Breast epithelium (tissue), 4 donors: ENCODE results near the gene DDX49. TPM values are rescaled to one million over a fixed set of nuclear protein-coding genes. Genes with fewer than 3 reads are reported as not detected.

Source experiments
- DNase-seq, 2 donors: peaks; one replicate each; pipeline ENCODE4 v3.0.0-alpha.2; 2019; ENCODE audit warnings: low spot score in 2 of 2
- H3K27ac ChIP-seq, 2 donors: fragments of 200-600 bp; sonication (generic) in 1 of 2; one replicate each; pipeline ENCODE4 v1.5.1; 2016 to 2019; ENCODE audit warnings: mild to moderate bottlenecking in 1 of 2
- H3K27me3 ChIP-seq, 2 donors: fragments of 200-600 bp; sonication (generic) in 1 of 2; one replicate each; pipeline versions ENCODE4 v1.5.1 to v1.6.0; 2017 to 2019; ENCODE audit warnings: control low read depth in 1 of 2, mild to moderate bottlenecking in 1 of 2
- H3K36me3 ChIP-seq: fragments of 200-600 bp; one replicate; pipeline ENCODE4 v1.5.1; 2019
- H3K4me1 ChIP-seq, 2 donors: fragments of 200-600 bp; sonication (generic); one replicate each; pipeline ENCODE4 v1.5.1; 2016 to 2019; ENCODE audit warnings: control low read depth in 1 of 2
- H3K4me3 ChIP-seq, 3 donors: fragments of 200-600 bp; sonication (generic); 1 replicate in 2 of 3; 2 replicates in 1 of 3; pipeline ENCODE4 v1.5.1; 2016 to 2019; ENCODE audit warnings: mild to moderate bottlenecking in 3 of 3, moderate library complexity in 2 of 3
- H3K9me3 ChIP-seq, 2 donors: fragments of 200-600 bp; sonication (generic) in 1 of 2; one replicate each; pipeline ENCODE4 v1.5.1; 2016 to 2019; ENCODE audit warnings: control low read depth in 1 of 2
- CTCF ChIP-seq, 3 donors: fragments of 450-650 bp; IDR thresholded peaks; one replicate each; pipeline ENCODE4 v1.5.1; 2016 to 2017; ENCODE audit warnings: antibody characterized with exemption in 3 of 3, mild to moderate bottlenecking in 3 of 3, moderate library complexity in 3 of 3
- POLR2A ChIP-seq: fragments of 450-650 bp; IDR thresholded peaks from one replicate; pipeline ENCODE4 v1.6.1; 2016; ENCODE audit warnings: antibody characterized with exemption, mild to moderate bottlenecking, moderate library complexity
- POLR2AphosphoS5 ChIP-seq, 3 donors: sonication (generic); formaldehyde crosslinking; IDR thresholded peaks; one replicate each; pipeline ENCODE4 v1.6.1; 2017; ENCODE audit warnings: antibody characterized with exemption in 3 of 3
- intact Hi-C: fragments of 100-400 bp; cut with DNase I; formaldehyde crosslinking; loops from one replicate; pipeline ENCODE4 v1.15.1; 2023; ENCODE audit warnings: low total_unique reads
- total RNA-seq, 3 donors: library from RNA; depleted of rRNA; stranded (reverse); fragments of >200 nt; gene quantifications; one replicate each; pipeline ENCODE4 v1.1.0, GENCODE V29; 2016

The DDX49 gene
- total RNA-seq, 3 donors from 2014 or later, result 34.1 to 44.9 (median 40.2) TPM

- TF ChIP-seq POLR2AphosphoS5 (IDR thresholded peaks at IDR 0.05), result no peak
- TF ChIP-seq CTCF (IDR thresholded peaks at IDR 0.05), result no peak
- no peak for TF ChIP-seq POLR2A
- Histone ChIP-seq H3K9me3 (no peaks in the 10 kb centered on the region), H3K27ac (no peak overlapping the region), H3K36me3 (no peaks in the 10 kb centered on the region), H3K27me3 (no peaks in the 10 kb centered on the region), H3K4me3 (no peak overlapping the region), H3K4me1 (no peaks in the 10 kb centered on the region)
- no peak for DNase-seq
- intact Hi-C loops, result no loop called here
These were observed 43.8 kb upstream of the DDX49 start for GRCh38 chr19:18875726-18876125.

- Histone ChIP-seq H3K4me1 (no peaks in the 10 kb centered on the region), H3K4me3 (no peak overlapping the region), H3K9me3 (no peaks in the 10 kb centered on the region), H3K27me3 (no peaks in the 10 kb centered on the region), H3K27ac (no peak overlapping the region), H3K36me3 (no peaks in the 10 kb centered on the region)
- no peak for DNase-seq
- no peak for TF ChIP-seq CTCF (IDR thresholded peaks at IDR 0.05)
- no peak for TF ChIP-seq POLR2AphosphoS5 (IDR thresholded peaks at IDR 0.05)
- no peak for TF ChIP-seq POLR2A
- intact Hi-C loops, result no loop called here
These were observed 42.6 kb upstream of the DDX49 start for GRCh38 chr19:18876865-18877264.

- no peaks in the 10 kb centered on the region for H3K4me1 ChIP-seq
- no peak overlapping the region for H3K27ac ChIP-seq
- DNase-seq, result no peak
- H3K36me3 ChIP-seq, result no peaks in the 10 kb centered on the region
- no peaks in the 10 kb centered on the region for H3K27me3 ChIP-seq
- no peaks in the 10 kb centered on the region for H3K9me3 ChIP-seq
- TF ChIP-seq POLR2A (no peak), POLR2AphosphoS5 (IDR thresholded peaks at IDR 0.05) (no peak), CTCF (IDR thresholded peaks at IDR 0.05) (no peak)
- intact Hi-C loops, result loop anchor here (1.0 kb wide), 1 partner anchor 45 kb away; no protein-coding TSS in a partner anchor
- H3K4me3 ChIP-seq, result no peak overlapping the region
These were observed 41.3 kb upstream of the DDX49 start for GRCh38 chr19:18878058-18878797.

GRCh38 chr19:18878858-18879578, 40.5 kb upstream of the DDX49 start:
- no peak overlapping the region for H3K4me3 ChIP-seq
- TF ChIP-seq POLR2A, result no peak
- TF ChIP-seq POLR2AphosphoS5 (IDR thresholded peaks at IDR 0.05), result no peak
- no peak for TF ChIP-seq CTCF (IDR thresholded peaks at IDR 0.05)
- no peaks in the 10 kb centered on the region for H3K9me3 ChIP-seq
- intact Hi-C loops, result loop anchor here (1.0 kb wide), 1 partner anchor 44 kb away; no protein-coding TSS in a partner anchor
- no peak overlapping the region for H3K27ac ChIP-seq
- no peaks in the 10 kb centered on the region for H3K27me3 ChIP-seq
- no peaks in the 10 kb centered on the region for H3K4me1 ChIP-seq
- no peaks in the 10 kb centered on the region for H3K36me3 ChIP-seq
- no peak for DNase-seq
